RPMI7951 (cell line): ENCODE measurements around the gene DDX23. TPM values are rescaled to one million over a fixed set of nuclear protein-coding genes. Genes with fewer than 3 reads are reported as not detected.
"Not testable (repeated sequence)": the region's sequence is repeated elsewhere in the genome, so short reads cannot be mapped to it uniquely, and the experiment has no call there.

Experiments
- DNase-seq: peaks from one replicate; pipeline ENCODE4 v3.0.0-alpha.2; 2012; ENCODE audit warnings: low read depth
- total RNA-seq: library from RNA; depleted of rRNA; stranded (reverse); fragments of >200 nt; shearing (Covaris generic); gene quantifications from 2 replicates; pipeline ENCODE4 v1.2.3, GENCODE V29; 2014

Gene DDX23
- total RNA-seq, 1 experiment from 2014 or later, result 59.1 TPM

DNA sequence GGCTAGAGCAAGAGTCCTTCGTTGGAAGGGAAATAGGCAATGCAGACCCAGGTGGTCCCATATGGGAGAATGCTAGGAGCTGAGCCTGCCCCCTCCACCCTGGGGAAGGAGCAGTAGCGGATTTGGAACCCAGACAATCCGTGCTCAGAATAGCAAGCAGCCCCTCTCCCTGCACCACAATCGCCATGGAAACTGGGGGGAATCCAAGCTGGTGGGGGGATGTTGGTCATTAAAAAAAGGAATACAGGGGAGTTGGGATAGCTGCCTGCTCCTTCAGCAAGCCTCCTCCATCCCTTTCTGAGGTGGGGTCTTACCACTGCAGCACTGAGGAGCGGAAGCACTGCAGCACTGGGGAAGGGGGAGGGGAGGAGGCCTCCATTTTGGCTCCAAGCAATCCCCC lies 10.8 kb upstream of the DDX23 start:
- DNase-seq, result no peak

DNA sequence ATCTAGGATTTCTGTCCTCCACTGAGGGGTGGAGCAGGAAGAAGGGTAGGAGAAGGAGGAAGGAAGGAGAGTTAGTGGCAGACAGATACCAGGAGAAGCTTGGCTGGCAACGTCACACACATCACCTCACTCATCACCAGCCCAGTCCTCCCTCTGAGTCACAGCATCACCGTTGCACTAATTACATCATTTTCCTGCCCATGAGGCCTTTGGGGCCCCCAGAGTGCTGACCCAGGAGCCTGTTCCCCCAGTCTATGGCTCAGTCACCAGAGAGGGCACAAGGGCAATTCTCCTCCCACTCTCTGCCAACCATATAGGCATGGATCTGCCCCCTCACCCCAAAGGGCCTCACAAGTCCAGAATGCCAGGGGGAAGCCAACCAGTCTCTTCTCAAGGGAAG lies 9.1 kb upstream of the DDX23 start:
- DNase-seq, result no peak

DNA sequence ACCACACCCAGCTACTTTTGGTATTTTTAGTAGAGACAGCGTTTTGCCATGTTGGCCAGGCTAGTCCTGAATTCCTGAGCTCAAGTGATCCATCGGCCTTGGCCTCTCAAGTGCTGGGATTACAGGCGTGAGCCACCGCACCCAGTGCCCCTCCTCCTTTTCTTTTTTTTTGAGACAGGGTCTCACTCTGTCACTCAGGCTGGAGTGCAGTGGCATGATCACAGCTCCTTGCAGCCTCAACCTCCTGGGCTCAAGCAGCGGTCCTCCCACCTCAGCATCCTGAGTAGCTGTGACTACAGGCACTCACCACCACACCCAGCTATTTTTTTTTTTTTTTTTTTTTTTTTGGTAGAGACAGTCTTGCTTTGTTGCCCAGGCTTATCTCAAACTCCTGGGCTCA lies 8.3 kb upstream of the DDX23 start:
- DNase-seq, result not testable (repeated sequence)

DNA sequence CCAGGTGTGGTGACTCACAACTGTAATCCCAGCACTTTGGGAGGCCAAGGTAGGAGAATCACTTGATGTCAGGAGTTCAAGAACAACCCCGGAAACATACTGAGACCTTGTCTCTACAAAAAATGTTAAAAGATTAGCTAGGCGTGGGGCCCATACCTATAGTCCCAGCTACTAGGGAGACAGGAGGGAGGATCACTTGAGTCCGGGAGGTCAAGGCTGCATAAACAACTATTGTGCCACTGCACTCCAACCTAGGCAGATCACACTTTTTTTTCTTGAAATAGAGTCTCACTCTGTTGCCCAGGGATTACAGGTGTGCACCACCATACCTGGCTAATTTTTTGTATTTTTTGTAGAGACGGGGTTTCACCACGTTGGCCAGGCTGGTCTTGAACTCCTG lies 7.6 kb upstream of the DDX23 start:
- no peak for DNase-seq

DNA sequence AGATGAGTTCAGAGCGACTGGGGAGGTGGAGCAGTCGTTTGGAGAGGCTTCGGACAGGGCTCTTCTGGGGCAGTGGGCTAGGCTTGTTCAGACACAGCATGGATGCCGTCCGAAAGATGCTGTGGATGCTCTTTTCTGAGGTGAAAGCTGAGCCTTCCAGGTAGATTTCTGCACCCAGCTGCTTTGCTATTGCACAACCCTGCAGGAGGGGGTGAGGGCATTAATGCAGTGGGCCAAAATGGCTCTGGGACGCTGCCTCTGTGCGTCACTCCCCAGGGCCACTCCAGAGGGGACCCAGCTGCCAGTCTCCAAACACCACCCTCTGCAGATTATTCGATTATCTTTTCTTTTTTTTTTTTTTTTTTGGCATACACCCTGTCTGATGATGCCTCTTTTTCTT lies 6.1 kb upstream of the DDX23 start:
- DNase-seq, result no peak

DNA sequence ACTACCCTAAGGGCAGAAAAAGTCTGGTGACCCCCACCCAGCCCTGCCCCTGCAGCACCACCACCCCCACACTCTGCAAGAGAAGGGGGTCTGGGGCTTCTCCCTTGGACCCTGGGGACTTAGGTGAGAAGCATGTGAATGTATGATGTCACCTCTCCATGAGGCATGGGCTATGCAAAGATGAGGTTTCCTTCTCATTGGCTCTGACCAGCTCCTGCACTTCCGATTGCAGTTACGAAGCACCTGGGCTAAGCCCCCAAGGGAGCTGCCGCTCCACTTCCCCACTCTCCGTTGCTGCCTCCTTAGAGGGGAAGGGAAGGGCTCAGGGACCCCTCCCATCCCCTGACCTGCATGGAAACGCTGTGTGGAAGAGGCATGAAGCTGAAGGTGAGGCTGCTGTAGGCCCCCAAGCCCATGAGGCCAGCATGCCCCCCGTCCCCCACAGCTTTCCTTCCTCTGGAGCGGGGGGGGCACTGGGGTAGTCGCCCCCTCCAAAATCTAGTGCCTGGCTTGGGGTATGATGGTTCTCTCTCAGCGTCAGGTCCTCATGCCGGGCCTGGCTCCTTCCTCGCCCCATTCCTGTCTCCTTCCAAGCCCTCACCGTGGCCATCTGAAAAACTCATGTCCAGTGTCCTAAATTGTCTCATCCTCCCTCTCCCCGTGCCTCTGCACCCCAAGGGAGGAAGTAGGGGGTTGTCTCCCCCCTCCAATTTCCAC lies 5.5 kb upstream of the DDX23 start:
- DNase-seq, result no peak

DNA sequence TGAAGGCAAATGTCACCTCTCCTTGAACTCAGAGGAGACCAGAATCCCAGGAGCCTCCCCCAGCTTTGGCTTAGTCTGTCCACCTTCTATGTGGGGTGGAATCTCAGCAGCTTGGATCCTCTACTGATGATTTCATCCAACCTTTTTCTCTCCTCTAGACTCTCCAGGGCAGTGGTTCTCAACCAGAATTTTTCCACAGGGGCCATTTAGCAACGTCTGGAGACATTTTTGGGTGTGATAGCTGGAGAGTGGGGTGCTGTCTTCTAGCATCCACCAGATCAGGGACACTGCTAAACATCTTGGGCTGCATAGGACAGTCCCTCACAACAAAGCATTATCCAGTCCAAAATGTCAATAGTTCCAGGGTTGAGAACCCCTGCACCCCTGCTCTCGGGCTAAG lies 4.4 kb upstream of the DDX23 start:
- no peak for DNase-seq

DNA sequence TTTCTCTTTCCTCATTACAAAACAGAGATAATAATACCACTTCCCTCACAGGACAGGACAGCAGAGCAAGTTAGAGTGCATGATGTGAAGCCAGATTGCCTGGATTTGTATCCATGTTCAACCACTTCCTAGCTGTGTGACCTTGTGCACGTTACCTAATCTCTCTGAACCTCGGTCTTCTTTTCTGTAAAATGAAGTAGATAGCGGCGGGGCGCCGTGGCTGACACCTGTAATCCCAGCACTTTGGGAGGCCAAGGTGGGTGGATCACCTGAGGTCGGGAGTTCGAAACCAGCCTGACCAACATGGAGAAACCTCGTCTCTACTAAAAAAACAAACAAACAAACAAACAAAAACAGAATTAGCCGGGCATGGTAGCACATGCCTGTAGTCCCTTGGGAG lies 3.0 kb upstream of the DDX23 start:
- not testable (repeated sequence) for DNase-seq

DNA sequence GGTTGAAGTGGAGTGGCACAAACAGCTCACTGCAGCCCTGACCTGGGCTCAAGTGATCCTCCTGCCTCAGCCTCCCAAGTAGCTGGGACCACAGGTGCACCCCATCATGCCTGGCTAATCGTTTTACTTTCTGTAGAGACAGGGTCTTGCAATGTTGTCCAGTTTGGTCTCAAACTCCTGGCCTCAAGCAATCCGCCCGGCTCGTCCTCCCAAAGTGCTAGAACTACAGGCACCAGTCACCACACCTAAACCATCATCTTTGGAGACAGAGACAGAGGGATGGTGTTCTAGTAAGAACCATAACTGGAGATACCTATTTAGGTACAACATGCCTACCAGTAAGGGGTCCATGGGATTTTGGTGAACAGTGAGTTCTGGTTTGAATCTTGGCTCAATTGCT lies 2.5 kb upstream of the DDX23 start:
- no peak for DNase-seq

DNA sequence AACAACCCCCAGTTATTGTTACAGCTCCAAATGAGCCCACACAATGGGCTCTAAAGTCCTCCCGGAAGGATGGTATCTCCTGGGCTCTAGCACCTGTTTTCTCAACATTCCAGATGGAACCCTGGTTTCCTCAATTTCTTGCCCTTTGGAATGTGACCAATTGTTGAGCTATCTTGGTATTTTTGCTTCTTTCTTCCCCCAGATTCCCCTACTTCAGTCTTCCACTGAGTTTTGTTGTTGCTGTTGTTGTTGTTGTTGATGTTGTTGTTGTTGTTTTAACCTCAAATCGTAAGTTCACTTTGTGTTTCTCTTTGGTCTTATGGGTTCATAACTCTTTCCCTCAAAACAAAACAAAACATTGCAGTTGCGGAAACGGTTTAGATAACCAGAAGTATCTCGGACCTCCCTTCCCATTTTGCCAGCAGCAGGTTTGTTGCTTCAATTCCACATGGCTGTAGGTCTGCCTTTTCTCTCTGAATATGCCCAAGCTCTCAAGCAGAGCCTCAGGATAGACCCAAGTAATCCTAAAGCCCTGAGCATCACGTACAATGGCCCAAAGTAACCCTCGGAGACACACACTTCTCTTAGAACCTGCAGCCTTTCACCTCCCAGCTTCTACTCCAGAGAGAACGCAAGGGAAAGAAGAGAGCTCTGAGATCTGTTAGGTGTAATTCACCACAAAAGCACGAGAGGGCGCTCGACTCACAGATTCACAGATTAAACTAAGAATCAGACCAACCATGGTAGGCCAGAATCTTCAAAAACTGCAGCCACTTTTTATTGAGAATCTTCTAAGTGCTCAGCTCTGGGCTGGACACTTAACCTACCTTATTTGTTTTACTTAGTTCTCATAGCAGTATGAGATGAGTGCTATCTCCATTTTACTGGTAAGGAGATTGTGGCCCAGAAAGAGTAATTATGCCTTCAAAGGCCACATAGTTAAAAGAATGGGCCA lies 1.0 kb upstream of the DDX23 start:
- peak; percentile 78 for DNase-seq

DNA sequence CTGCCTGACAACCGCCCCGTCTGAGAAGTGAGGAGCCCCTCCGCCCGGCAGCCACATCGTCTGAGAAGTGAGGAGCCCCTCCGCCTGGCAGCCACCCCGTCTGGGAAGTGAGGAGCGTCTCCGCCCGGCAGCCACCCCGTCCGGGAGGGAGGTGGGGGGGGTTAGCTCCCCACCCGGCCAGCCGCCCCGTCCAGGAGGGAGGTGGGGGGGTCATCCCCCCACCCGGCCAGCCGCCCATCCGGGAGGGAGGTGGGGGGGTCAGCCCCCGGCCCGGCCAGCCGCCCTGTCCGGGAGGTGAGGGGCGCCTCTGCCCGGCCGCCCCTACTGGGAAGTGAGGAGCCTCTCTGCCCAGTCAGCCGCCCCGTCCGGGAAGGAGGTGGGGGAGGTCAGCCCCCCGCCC lies 9.9 kb downstream of the DDX23 start:
- DNase-seq, result not testable (repeated sequence)

DNA sequence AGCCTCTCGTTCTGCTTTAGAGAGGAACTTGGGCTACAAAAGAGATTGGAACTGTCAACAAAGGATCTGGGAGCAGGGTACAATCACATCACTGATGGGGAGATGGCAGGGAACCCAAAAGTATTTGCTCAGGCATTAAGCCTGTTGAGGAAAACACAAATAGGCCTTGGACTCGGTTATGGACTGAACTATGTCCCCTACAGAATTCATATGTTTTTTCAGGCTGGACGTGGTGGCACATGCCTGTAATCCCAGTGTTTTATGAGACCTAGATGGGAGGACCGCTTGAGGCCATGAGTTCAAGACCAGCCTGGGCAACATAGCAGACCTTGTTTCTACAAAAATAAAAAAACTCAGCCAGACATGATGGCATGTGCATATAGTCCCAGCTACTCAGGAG lies 13.9 kb downstream of the DDX23 start:
- DNase-seq, result no peak

DNA sequence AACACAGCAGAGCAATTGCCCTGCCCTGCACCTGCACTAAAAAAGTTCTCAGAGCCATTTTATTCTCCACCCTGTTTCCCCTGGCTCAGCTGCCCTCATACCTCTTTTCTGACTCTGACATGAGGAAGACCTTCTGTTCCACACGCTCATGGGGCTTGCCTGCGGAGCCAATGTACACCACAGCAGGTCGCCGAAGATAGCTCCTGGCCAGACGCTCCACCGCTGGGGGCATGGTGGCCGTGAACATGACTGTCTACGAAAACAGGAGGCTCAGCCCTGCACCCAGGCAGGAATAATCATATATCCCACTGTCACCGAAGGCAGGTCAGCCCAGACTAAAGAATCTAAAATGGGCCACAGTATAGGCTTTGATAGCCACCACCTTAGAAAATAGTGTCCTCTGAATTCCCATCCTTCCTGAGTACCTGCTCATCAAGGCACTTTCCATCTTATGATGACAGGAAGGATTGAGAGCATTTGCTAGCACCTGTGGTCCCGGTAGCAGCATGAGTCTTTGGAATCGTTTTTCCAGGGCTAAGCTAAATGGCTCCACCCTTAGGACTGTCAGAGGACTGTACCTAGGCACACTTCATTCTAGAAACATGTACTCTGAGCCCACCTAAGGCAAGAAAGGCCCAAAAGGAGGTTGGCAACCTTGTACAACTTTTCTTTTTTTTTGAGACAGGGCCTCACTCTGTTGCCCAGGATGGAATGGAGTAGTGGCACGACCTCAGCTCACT lies 19.5 kb downstream of the DDX23 start:
- no peak for DNase-seq

DNA sequence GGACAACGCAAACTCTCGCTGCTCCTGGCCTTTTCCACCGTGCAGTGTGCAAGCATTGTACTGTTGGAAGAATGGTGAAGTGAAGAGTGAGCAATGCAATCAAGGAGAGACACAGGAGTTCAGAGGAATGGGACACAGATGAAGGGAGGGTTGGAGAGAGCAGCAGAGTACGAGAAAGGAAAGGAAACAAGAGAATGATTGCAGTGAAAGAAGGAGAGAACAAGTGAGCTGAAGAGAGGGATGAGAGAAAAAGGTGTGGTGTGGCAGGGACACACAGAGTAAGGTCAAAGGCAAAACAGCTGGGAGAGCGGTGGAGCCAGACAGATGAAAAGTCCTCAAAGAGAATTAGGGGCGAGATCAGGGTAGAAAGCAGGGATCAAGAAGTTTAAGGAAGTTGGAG lies 20.7 kb downstream of the DDX23 start:
- DNase-seq, result no peak

DNA sequence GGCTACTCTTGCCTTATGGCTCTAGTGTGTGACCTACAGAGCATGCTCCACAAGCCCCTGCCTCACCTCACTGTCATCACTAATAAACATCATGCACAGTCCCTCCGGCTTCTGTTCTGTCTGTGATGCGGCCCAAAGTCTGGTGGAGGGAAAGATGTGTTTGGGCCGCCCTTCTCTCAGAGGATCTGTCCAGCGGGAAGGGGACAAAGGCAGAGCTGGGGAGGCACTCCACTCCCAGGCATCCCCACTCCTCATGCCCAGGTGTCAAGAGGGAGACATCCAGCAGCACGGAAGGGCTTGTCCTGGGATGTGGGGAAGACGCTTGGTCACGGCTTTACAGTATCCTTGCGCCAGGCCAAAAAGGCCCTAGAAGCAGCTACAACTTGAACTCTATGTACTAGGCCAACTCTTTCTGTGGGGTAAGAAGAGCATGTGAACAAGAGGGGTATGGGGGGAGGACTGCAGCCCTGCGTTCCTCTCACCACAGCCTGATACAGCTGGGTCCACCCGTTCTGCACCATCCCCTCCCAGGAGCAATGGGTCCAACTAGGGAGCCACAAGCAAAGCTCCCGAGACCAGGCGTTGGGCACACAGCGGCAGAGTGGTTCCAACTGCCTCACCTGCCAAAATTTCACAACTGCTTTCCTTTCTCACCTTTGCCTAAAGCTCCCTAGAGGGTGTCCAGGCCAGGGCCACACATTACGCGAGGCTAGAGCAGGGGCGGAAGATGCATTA lies 23.0 kb downstream of the DDX23 start:
- no peak for DNase-seq

DNA sequence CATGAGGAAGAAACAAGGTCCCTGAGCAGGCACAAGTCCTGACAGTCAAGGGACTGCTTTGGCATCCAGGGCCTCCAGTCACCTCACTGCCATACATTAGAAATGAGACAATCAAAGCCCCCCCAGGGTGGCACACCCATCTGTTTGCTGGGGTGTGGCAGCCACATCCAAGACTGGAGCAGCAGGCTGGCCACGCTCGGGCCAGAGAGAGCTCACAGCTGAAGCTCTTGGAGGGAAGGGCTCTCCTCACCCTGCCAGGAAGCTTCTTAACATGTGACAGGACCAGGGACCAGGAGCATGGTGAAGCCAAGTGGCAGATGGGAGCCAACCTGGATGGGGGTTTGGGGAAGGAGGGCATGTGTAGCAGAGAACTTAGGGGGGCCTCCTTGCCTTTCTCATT lies 23.7 kb downstream of the DDX23 start:
- DNase-seq, result no peak

DNA sequence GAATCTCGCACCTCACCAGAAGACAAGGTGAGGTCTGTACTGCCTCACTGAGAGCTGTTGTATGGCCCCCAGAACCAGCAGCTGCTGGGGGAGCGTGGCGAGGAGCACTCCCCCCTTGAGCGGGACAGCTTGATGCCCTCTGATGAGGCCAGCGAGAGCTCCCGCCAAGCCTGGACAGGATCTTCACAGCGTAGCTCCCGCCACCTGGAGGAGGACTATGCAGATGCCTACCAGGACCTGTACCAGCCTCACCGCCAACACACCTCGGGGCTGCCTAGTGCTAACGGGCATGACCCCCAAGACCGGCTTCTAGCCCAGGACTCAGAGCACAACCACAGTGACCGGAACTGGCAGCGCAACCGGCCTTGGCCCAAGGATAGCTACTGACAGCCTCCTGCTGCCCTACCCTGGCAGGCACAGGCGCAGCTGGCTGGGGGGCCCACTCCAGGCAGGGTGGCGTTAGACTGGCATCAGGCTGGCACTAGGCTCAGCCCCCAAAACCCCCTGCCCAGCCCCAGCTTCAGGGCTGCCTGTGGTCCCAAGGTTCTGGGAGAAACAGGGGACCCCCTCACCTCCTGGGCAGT lies 24.4 kb downstream of the DDX23 start:
- no peak for DNase-seq

DNA sequence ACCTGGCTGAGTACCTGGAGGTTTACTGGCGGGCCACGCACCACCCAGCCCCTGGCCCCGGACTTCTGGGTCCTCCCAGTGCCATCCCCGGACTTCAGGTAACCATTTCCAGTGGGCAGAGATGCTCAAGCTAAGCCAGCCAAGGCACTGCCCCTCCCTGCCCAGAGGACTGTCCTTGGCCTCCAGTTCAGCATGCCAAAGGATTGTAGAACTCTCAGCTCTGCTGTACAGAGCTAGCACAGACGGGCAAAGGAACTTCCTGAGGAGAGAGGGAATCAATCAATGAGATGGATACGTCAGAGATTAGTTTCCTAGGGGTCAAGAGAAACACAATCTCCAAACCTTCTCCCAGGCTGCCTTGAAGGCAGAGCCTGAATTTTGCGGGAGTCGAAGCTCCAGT lies 24.9 kb downstream of the DDX23 start:
- DNase-seq, result no peak

DNA sequence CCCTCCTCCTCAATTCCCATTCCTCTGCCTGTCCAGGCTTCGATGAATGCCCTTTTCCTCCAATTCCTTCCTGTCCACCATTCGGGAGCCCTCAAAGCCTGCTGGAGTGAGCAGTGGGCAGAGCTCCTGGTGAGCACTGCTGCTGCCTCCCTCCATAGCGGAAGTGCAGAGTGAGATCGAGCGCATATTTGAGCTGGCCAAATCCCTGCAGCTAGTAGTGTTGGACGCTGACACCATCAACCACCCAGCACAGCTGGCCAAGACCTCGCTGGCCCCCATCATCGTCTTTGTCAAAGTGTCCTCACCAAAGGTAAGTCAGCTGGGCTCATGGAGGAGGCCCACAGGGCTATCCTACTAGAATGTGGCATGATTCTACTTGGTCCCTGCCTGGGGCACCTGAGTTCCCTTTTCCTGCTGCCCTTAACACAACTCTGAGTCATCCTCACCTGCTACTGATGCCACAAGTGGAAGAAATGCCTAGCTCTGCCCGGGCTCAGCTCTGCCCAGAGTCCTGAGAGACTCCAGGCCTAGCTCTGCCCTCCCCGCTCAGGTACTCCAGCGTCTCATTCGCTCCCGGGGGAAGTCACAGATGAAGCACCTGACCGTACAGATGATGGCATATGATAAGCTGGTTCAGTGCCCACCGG lies 25.6 kb downstream of the DDX23 start:
- no peak for DNase-seq

DNA sequence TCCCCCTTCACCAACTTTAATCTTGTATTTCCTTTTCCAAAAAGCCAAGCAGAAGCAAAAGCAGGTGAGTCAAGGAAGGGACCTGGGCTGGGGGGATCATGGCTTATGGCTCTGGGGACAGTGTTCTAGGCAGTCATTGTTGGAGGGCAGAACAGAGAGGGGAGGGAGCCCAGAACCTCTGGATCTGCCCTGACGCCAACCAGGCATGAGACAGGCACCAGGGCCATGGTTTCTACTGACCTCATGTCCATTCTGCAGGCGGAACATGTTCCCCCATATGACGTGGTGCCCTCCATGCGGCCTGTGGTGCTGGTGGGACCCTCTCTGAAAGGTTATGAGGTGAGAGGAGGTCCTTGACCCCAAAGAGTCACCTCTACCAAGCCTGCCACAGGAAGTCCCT lies 27.1 kb downstream of the DDX23 start:
- DNase-seq, result no peak

DNA sequence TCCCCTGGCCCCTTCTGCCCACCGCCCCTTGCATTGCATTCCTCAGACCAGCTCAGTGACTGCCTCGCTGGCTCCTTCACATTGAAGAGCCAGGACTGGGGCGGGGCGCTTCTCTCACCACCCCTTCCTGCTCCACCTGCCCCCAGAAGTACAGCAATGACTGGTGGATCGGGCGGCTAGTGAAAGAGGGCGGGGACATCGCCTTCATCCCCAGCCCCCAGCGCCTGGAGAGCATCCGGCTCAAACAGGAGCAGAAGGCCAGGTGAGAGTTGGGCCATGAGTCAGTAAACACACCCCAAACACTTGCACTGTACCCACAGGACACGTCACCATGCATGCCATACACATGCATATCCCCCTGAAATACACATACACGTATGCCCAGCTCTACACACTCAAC lies 27.9 kb downstream of the DDX23 start:
- DNase-seq, result no peak
